ENCODE data around the gene GJA5. TPM values are rescaled to one million over a fixed set of nuclear protein-coding genes. Genes with fewer than 3 reads are reported as not detected.

GJA5 gene
- total and polyA plus RNA-seq, 12 donors: 4.8 to 20.0 (median 12.3) TPM

GRCh38 chr1:147757015-147757990, 3.1 kb downstream of the GJA5 start:
- H3K27me3 ChIP-seq: no peaks in the 10 kb centered on the region
- WGBS, 2 donors: 60 to 67% methylated on average over 4 of the region's 4 CpGs
- peaks cover 0 to 49% (median 17%) of the 10 kb centered on the region in 9 donors for H3K4me1 ChIP-seq
- H3K36me3 ChIP-seq: no peaks in the 10 kb centered on the region
- H3K27ac ChIP-seq: no peak overlapping the region
- no peaks in the 10 kb centered on the region for H3K9me3 ChIP-seq
- no peak overlapping the region for H3K4me3 ChIP-seq
- TF ChIP-seq CTCF (IDR thresholded peaks at IDR 0.05): no peak
- DNase-seq (no peak), ATAC-seq (peak in 1 of 8 donors; percentile 23)
- intact Hi-C loops (cut with DNase I): no loop called here

GRCh38 chr1:147756341-147756740, 4.1 kb downstream of the GJA5 start:
- no peak for TF ChIP-seq CTCF (IDR thresholded peaks at IDR 0.05)
- Histone ChIP-seq H3K36me3 (no peaks in the 10 kb centered on the region), H3K27ac (no peak overlapping the region), H3K9me3 (no peaks in the 10 kb centered on the region), H3K27me3 (no peaks in the 10 kb centered on the region), H3K4me3 (no peak overlapping the region), H3K4me1 (peaks cover 0 to 39% (median 7%) of the 10 kb centered on the region in 9 donors)
- no peak for ATAC-seq
- no peak for DNase-seq
- intact Hi-C loops (cut with DNase I): no loop called here
- 63 to 72% methylated on average over 3 of the region's 3 CpGs for WGBS, 2 donors

GRCh38 chr1:147754661-147755060, 5.7 kb downstream of the GJA5 start:
- no peaks in the 10 kb centered on the region for H3K36me3 ChIP-seq
- H3K27ac ChIP-seq: no peak overlapping the region
- no peak overlapping the region for H3K4me3 ChIP-seq
- intact Hi-C loops (cut with DNase I): no loop called here
- TF ChIP-seq CTCF (IDR thresholded peaks at IDR 0.05): no peak
- WGBS, 2 donors: 85 to 92% methylated on average over 2 of the region's 2 CpGs
- H3K9me3 ChIP-seq: no peaks in the 10 kb centered on the region
- DNase-seq (no peak), ATAC-seq (no peak)
- peaks cover 0 to 25% (median 7%) of the 10 kb centered on the region in 9 donors for H3K4me1 ChIP-seq
- H3K27me3 ChIP-seq: no peaks in the 10 kb centered on the region

GRCh38 chr1:147753081-147753480, 7.3 kb downstream of the GJA5 start:
- H3K9me3 ChIP-seq: no peaks in the 10 kb centered on the region
- no peak overlapping the region for H3K4me3 ChIP-seq
- TF ChIP-seq CTCF (IDR thresholded peaks at IDR 0.05): no peak
- H3K27ac ChIP-seq: peak overlapping the region in 1 of 10 donors; percentile 15
- H3K4me1 ChIP-seq: peaks cover 0 to 27% (median 13%) of the 10 kb centered on the region in 9 donors
- no peak for DNase-seq
- WGBS, 2 donors: 60 to 67% methylated on average over 3 of the region's 3 CpGs
- peak in 5 of 8 donors; percentile 10 to 41 (median 25) for ATAC-seq
- intact Hi-C loops (cut with DNase I): no loop called here
- no peaks in the 10 kb centered on the region for H3K27me3 ChIP-seq
- H3K36me3 ChIP-seq: no peaks in the 10 kb centered on the region

Measured in heart right ventricle (tissue), 16 donors.